ENCODE data around the gene ADARB1. TPM values are rescaled to one million over a fixed set of nuclear protein-coding genes. Genes with fewer than 3 reads are reported as not detected.
A peak's percentile ranks its signal among the peaks of the same experiment; 100 is the strongest.

ADARB1 gene
- total and polyA plus RNA-seq, 2 of the 8 experiments (the other 6 are each of a cell fraction or from before 2014, with no cell fraction given): 4.7 to 14.9 TPM

GRCh38 chr21:45179568-45180245 is 105.3 kb downstream of the ADARB1 start:
- Histone ChIP-seq H3K79me1 (ENCODE audit: low read depth, low read length) (no peaks in the 10 kb centered on the region), H3K4me1 (replicated peaks in 1 of 4; ENCODE audit: control insufficient read depth in 3 of 4, insufficient read depth in 4 of 4, low read length in 3 of 4) (peaks cover 0 to 3% (median 0%) of the 10 kb centered on the region in 4 experiments; a peak in 1 of 7 replicates), H2BK5ac (ENCODE audit: low read depth, low read length) (no peak overlapping the region), H2AK5ac (ENCODE audit: low read depth, low read length) (no peak overlapping the region), H4K91ac (replicated peaks; ENCODE audit: insufficient read length, low read length) (no peak overlapping the region), H3K4me3 (ENCODE audit: extremely low read depth in 1 of 4, insufficient read depth in 2 of 4, low read depth in 3 of 4, low read length in 4 of 4) (no peak overlapping the region), H3K9ac (replicated peaks in 1 of 4; ENCODE audit: extremely low read depth in 1 of 4, low read depth in 3 of 4, low read length in 3 of 4) (no peak overlapping the region; a peak in 2 of 7 replicates), H3K23ac (ENCODE audit: insufficient read length) (no peak overlapping the region), H2AFZ (ENCODE audit: low read length) (no peak overlapping the region), H3K4ac (replicated peaks; ENCODE audit: insufficient read length, low read depth, low read length) (no peak overlapping the region), H3K79me2 (ENCODE audit: control insufficient read depth in 1 of 2, insufficient read depth in 2 of 2, low read length in 2 of 2) (no peaks in the 10 kb centered on the region), H3K18ac (ENCODE audit: extremely low read depth, low read length) (no peak overlapping the region), H3K9me3 (ENCODE audit: insufficient read depth in 2 of 2, low read depth in 1 of 2, low read length in 1 of 2) (no peaks in the 10 kb centered on the region), H2BK12ac (ENCODE audit: low read depth, low read length) (no peak overlapping the region), H3K23me2 (ENCODE audit: low read depth, low read length) (no peaks in the 10 kb centered on the region), H3K27ac (ENCODE audit: low read depth, low read length) (no peak overlapping the region), H4K5ac (ENCODE audit: insufficient read length, low read depth, low read length) (no peak overlapping the region), H3K4me2 (ENCODE audit: insufficient read depth in 1 of 2, low read depth in 2 of 2, low read length in 2 of 2) (no peak overlapping the region; a peak in 1 of 4 replicates), H3K27me3 (replicated peaks in 1 of 4; ENCODE audit: control insufficient read depth in 3 of 4, extremely low read depth in 1 of 4, insufficient read depth in 3 of 4, low read length in 3 of 4) (no peaks in the 10 kb centered on the region), H3K36me3 (ENCODE audit: control insufficient read depth in 2 of 4, insufficient read depth in 4 of 4, low read length in 3 of 4) (no peaks in the 10 kb centered on the region), H3K56ac (replicated peaks; ENCODE audit: insufficient read length, low read depth, low read length) (no peak overlapping the region), H2BK120ac (replicated peaks; ENCODE audit: low read depth, low read length) (no peak overlapping the region), H4K20me1 (replicated peaks in 1 of 2; ENCODE audit: control insufficient read depth in 1 of 2, insufficient read depth in 2 of 2, low read length in 2 of 2) (no peaks in the 10 kb centered on the region), H3K14ac (ENCODE audit: insufficient read length) (no peak overlapping the region), H2BK15ac (ENCODE audit: low read length) (no peak overlapping the region), H2BK20ac (ENCODE audit: low read length) (no peak overlapping the region), H4K8ac (ENCODE audit: extremely low read depth, insufficient read depth, low read length) (peak overlapping the region; percentile 78; the same call in 1 of the 2 replicates)
- CTCF ChIA-PET (ENCODE audit: partially characterized antibody): no interaction called here
- TF ChIP-seq CBX5 (IDR thresholded peaks at IDR 0.05; ENCODE audit: low read depth, low read length) (no peak), RFX5 (IDR thresholded peaks at IDR 0.05; ENCODE audit: borderline replicate concordance, low read depth, low read length) (no peak), RXRA (IDR thresholded peaks at IDR 0.05; ENCODE audit: insufficient read depth, low read depth, low read length) (no peak), YY1 (IDR thresholded peaks at IDR 0.05; ENCODE audit: low read depth, low read length) (no peak), PHF8 (conservative IDR thresholded peaks at IDR 0.05; ENCODE audit: low read depth, low read length) (no peak), CHD2 (IDR thresholded peaks at IDR 0.05; ENCODE audit: low read length) (no peak), SP4 (IDR thresholded peaks at IDR 0.05; ENCODE audit: low read length) (no peak)
- POLR2A ChIA-PET (ENCODE audit: partially characterized antibody): no interaction called here
- DNase-seq (ENCODE audit: low read depth in 1 of 2, low spot score in 2 of 2): no peak
- FAIRE-seq: no peak
- 86% methylated on average over 20 of the region's 20 CpGs; no CpG with 5 or more reads in 1 of the 2 experiments for WGBS, 2 experiments (ENCODE audit: extremely low coverage in 1 of 2, insufficient coverage in 1 of 2, insufficient read length in 1 of 2, insufficient replicate concordance in 2 of 2, low coverage in 1 of 2, low lambda C conversion rate in 2 of 2, missing lambda C conversion rate in 1 of 2)

Data from H1 (cell line).